BE2C (cell line): Measurements from ENCODE around the gene PTPN9.
"Not testable (repeated sequence)": the region's sequence is repeated elsewhere in the genome, so short reads cannot be mapped to it uniquely, and the experiment has no call there.

ENCODE experiments used
- DNase-seq: peaks from one replicate; pipeline ENCODE4 v3.0.0-alpha.2; 2020
- H3K27me3 ChIP-seq: fragments of 250-450 bp; sonication (Bioruptor Pico); 2 replicates; pipeline ENCODE4 v1.5.1; 2020; ENCODE audit warnings: mild to moderate bottlenecking
- H3K36me3 ChIP-seq: fragments of 250-450 bp; sonication (Bioruptor Pico); 2 replicates; pipeline ENCODE4 v1.5.1; 2020; ENCODE audit warnings: mild to moderate bottlenecking
- H3K4me1 ChIP-seq: fragments of 250-450 bp; sonication (Bioruptor Pico); 2 replicates; pipeline ENCODE4 v1.5.1; 2020
- H3K4me3 ChIP-seq: 2 replicates; pipeline ENCODE4 v1.5.1; 2011; ENCODE audit warnings: low read depth, low read length
- H3K9me3 ChIP-seq: fragments of 250-450 bp; sonication (Bioruptor Pico); 2 replicates; pipeline ENCODE4 v1.5.1; 2020
- CTCF ChIP-seq: IDR thresholded peaks from 2 replicates; pipeline ENCODE4 v1.5.1; 2012; ENCODE audit warnings: mild to moderate bottlenecking, low read depth, low read length

PTPN9 gene

GRCh38 chr15:75508840-75509532 lies 70.1 kb downstream of the PTPN9 start:
- peak; percentile 76 for TF ChIP-seq CTCF
- Histone ChIP-seq H3K27me3 (no peaks in the 10 kb centered on the region), H3K36me3 (peaks cover 36% of the 10 kb centered on the region), H3K4me3 (no peak overlapping the region), H3K4me1 (no peaks in the 10 kb centered on the region), H3K9me3 (no peaks in the 10 kb centered on the region)
- no peak for DNase-seq

GRCh38 chr15:75502360-75502759 lies 76.8 kb downstream of the PTPN9 start:
- Histone ChIP-seq H3K4me3 (no peak overlapping the region), H3K4me1 (no peaks in the 10 kb centered on the region), H3K36me3 (peaks cover 35% of the 10 kb centered on the region), H3K9me3 (no peaks in the 10 kb centered on the region), H3K27me3 (no peaks in the 10 kb centered on the region)
- no peak for TF ChIP-seq CTCF
- DNase-seq: no peak

- peaks cover 5% of the 10 kb centered on the region for H3K36me3 ChIP-seq
- DNase-seq: no peak
Measured at GRCh38 chr15:75493732-75494131, 85.4 kb downstream of the PTPN9 start.

GRCh38 chr15:75483961-75484360 lies 95.2 kb downstream of the PTPN9 start:
- TF ChIP-seq CTCF: no peak
- Histone ChIP-seq H3K4me1 (no peaks in the 10 kb centered on the region), H3K36me3 (peaks cover 18% of the 10 kb centered on the region), H3K9me3 (no peaks in the 10 kb centered on the region), H3K27me3 (no peaks in the 10 kb centered on the region), H3K4me3 (no peak overlapping the region)
- DNase-seq: no peak

More at GRCh38 chr15:75493732-75494131, 85.4 kb downstream of the PTPN9 start:
- no peak for TF ChIP-seq CTCF
- H3K4me3 ChIP-seq: no peak overlapping the region
- H3K4me1 ChIP-seq: no peaks in the 10 kb centered on the region
- H3K27me3 ChIP-seq: no peaks in the 10 kb centered on the region
- H3K9me3 ChIP-seq: no peaks in the 10 kb centered on the region

GRCh38 chr15:75483556-75483955 lies 95.6 kb downstream of the PTPN9 start:
- not testable (repeated sequence) for DNase-seq, H3K4me1 ChIP-seq
- H3K36me3 ChIP-seq: peaks cover 19% of the 10 kb centered on the region

GRCh38 chr15:75483106-75483505 lies 96.0 kb downstream of the PTPN9 start:
- no peak for TF ChIP-seq CTCF
- Histone ChIP-seq H3K9me3 (no peaks in the 10 kb centered on the region), H3K36me3 (peaks cover 19% of the 10 kb centered on the region), H3K4me3 (no peak overlapping the region), H3K4me1 (no peaks in the 10 kb centered on the region), H3K27me3 (no peaks in the 10 kb centered on the region)
- no peak for DNase-seq

More at GRCh38 chr15:75483556-75483955, 95.6 kb downstream of the PTPN9 start:
- H3K9me3 ChIP-seq, H3K27me3 ChIP-seq, H3K4me3 ChIP-seq: not testable (repeated sequence)

GRCh38 chr15:75480463-75480862 lies 98.7 kb downstream of the PTPN9 start:
- not testable (repeated sequence) for H3K4me1 ChIP-seq, H3K27me3 ChIP-seq, H3K9me3 ChIP-seq, DNase-seq, H3K4me3 ChIP-seq
- peaks cover 12% of the 10 kb centered on the region for H3K36me3 ChIP-seq
